Aorta (tissue), 5 donors: ENCODE data around the gene RNF10. TPM values are rescaled to one million over a fixed set of nuclear protein-coding genes. Genes with fewer than 3 reads are reported as not detected.

Experiments
- ATAC-seq: fragments of 200-7000 bp; cut with Tn5 transposase; one replicate; pipeline ENCODE4 v1.9.1; 2022; ENCODE audit warnings: moderate library complexity; ENCODE audit not compliant: low FRiP score
- DNase-seq, 2 donors: peaks; one replicate each; pipeline ENCODE4 v3.0.0-alpha.2; 2020
- H3K27ac ChIP-seq, 2 donors: one replicate each; pipeline ENCODE4 v1.5.1; 2013; ENCODE audit warnings: low read length in 2 of 2, mild to moderate bottlenecking in 2 of 2, moderate library complexity in 2 of 2, control low read depth in 1 of 2, inconsistent platforms in 1 of 2, low read depth in 1 of 2
- H3K27me3 ChIP-seq, 2 donors: one replicate each; pipeline ENCODE4 v1.6.1; 2013; ENCODE audit warnings: control low read depth in 1 of 2, low read length in 1 of 2, mild to moderate bottlenecking in 1 of 2, moderate library complexity in 1 of 2; ENCODE audit not compliant: insufficient read depth in 2 of 2, control insufficient read depth in 1 of 2
- H3K36me3 ChIP-seq, 2 donors: one replicate each; pipeline ENCODE4 v1.6.1; 2013; ENCODE audit warnings: control low read depth in 1 of 2, low read length in 1 of 2, mild to moderate bottlenecking in 1 of 2; ENCODE audit not compliant: insufficient read depth in 2 of 2, control insufficient read depth in 1 of 2
- H3K4me1 ChIP-seq, 2 donors: one replicate each; pipeline ENCODE4 v1.6.1; 2013; ENCODE audit warnings: low read length in 2 of 2, control low read depth in 1 of 2, mild to moderate bottlenecking in 1 of 2, moderate library complexity in 1 of 2; ENCODE audit not compliant: insufficient read depth in 2 of 2, control insufficient read depth in 1 of 2
- H3K4me3 ChIP-seq, 2 donors: one replicate each; pipeline ENCODE4 v1.5.1; 2013; ENCODE audit warnings: low read length in 2 of 2, control low read depth in 1 of 2, mild to moderate bottlenecking in 1 of 2
- H3K9me3 ChIP-seq: one replicate; pipeline ENCODE4 v1.6.1; 2013; ENCODE audit warnings: mild to moderate bottlenecking, low read length; ENCODE audit not compliant: control insufficient read depth
- WGBS, 2 donors: extraction: QIAGEN DNeasy Blood & Tissue Kit; methylation state at CpG; one replicate each; pipeline ENCODE4 v1.1.7; 2013; 5-methylcytosine and 5-hydroxymethylcytosine counted together
- intact Hi-C, 2 donors: fragments of 100-400 bp; cut with DNase I; formaldehyde crosslinking; loops; one replicate each; pipeline versions ENCODE4 v1.14.2 to v1.15.0; 2022
- polyA plus RNA-seq, 2 donors: library from polyadenylated mRNA; stranded (reverse); fragments of 200-250 nt; gene quantifications; one replicate each; pipeline ENCODE4 v1.2.3, GENCODE V29; 2013
- total RNA-seq, 2 donors: library from RNA; stranded (reverse); fragmentation: NEBNext Ultra II Directional; extraction: Animal tissue kit (Norgen Biotek cat#: 25700); gene quantifications; one replicate each; pipeline ENCODE4 v1.2.1, GENCODE V29; 2021
- donor health status: healthy with polysubstance abuse.
- donor health status: Bipolar disorder and iron deficiency.
- donor health status: DM: no; HTN: no; CAD: no.
- donor health status: DM: no; HTN: no; CAD: no.
- donor health status: DM: yes; HTN: yes; CAD: no.

RNF10 gene
- total and polyA plus RNA-seq, 4 donors, result 74.0 to 200 (median 170) TPM

DNA sequence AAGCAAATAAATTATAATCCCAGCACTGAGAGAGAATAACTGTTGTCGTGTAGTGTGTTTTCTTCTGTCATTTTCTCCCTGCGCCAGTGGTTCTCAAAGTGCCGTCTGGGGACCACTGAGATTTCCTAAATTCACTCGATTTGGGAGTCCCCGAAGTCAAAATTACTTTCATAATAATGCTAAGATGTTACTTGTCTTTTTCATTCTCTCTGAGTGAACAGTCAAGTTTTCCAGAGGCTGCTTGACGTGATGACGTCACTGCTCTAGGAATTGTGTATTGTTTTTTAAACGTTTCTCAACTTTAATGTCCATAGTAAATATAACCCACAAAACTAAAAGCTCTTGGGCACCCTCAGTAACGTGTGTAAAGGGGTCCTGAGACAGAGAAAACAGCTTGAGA, 47.8 kb downstream of the RNF10 start:
- ATAC-seq, result no peak
- Histone ChIP-seq H3K4me1 (no peaks in the 10 kb centered on the region), H3K36me3 (peaks cover 0 to 6% of the 10 kb centered on the region in 2 donors), H3K9me3 (no peaks in the 10 kb centered on the region), H3K27me3 (no peaks in the 10 kb centered on the region), H3K27ac (no peak overlapping the region), H3K4me3 (peak overlapping the region; percentile 41 to 46)
- WGBS, 2 donors, result 35 to 37% methylated on average over 9 of the region's 9 CpGs
- DNase-seq, result no peak
- intact Hi-C loops, result loop anchor here (2.0 to 5.0 kb wide), 4 partner anchors 65 to 515 kb away; partner anchors contain the start of gene UNC119B (in 1 of the 2)

GRCh38 chr12:120583478-120584030, 49.4 kb downstream of the RNF10 start:
- ATAC-seq (peak; percentile 71), DNase-seq (peak; percentile 80 to 93)
- Histone ChIP-seq H3K9me3 (no peaks in the 10 kb centered on the region), H3K36me3 (peaks cover 0 to 3% of the 10 kb centered on the region in 2 donors), H3K4me1 (no peaks in the 10 kb centered on the region), H3K27ac (no peak overlapping the region), H3K4me3 (no peak overlapping the region), H3K27me3 (no peaks in the 10 kb centered on the region)
- 19% methylated on average over 20 of the region's 20 CpGs for WGBS, 2 donors
- intact Hi-C loops, result loop anchor here (2.0 to 5.0 kb wide), 5 partner anchors 64 to 514 kb away; partner anchors contain the start of gene UNC119B (in 1 of the 2)

- H3K4me3 ChIP-seq, result peak overlapping the region; percentile 50 to 66
- peak; percentile 68 to 84 for DNase-seq
- H3K9me3 ChIP-seq, result no peaks in the 10 kb centered on the region
- intact Hi-C loops, result loop anchor here (2.0 to 5.0 kb wide), 4 partner anchors 63 to 513 kb away; partner anchors contain the start of gene UNC119B (in 1 of the 2)
- no peaks in the 10 kb centered on the region for H3K36me3 ChIP-seq
- no peak overlapping the region for H3K27ac ChIP-seq
- 2 to 3% methylated on average over 45 to 65 of the region's 65 CpGs for WGBS, 2 donors
- ATAC-seq, result peak; percentile 50
- no peaks in the 10 kb centered on the region for H3K4me1 ChIP-seq
- H3K27me3 ChIP-seq, result no peaks in the 10 kb centered on the region
Observed at GRCh38 chr12:120584343-120585149, 50.4 kb downstream of the RNF10 start.

- 76 to 78% methylated on average over 7 of the region's 7 CpGs for WGBS, 2 donors
- Histone ChIP-seq H3K27me3 (no peaks in the 10 kb centered on the region), H3K4me1 (no peaks in the 10 kb centered on the region), H3K36me3 (no peaks in the 10 kb centered on the region), H3K27ac (no peak overlapping the region), H3K4me3 (no peak overlapping the region), H3K9me3 (no peaks in the 10 kb centered on the region)
- intact Hi-C loops, result loop anchor here in 1 of 2 donors (5.0 kb wide), 1 partner anchor 511 kb away; no protein-coding TSS in a partner anchor
- DNase-seq, result no peak
- no peak for ATAC-seq
Observed at GRCh38 chr12:120586206-120586605, 52.0 kb downstream of the RNF10 start.

DNA sequence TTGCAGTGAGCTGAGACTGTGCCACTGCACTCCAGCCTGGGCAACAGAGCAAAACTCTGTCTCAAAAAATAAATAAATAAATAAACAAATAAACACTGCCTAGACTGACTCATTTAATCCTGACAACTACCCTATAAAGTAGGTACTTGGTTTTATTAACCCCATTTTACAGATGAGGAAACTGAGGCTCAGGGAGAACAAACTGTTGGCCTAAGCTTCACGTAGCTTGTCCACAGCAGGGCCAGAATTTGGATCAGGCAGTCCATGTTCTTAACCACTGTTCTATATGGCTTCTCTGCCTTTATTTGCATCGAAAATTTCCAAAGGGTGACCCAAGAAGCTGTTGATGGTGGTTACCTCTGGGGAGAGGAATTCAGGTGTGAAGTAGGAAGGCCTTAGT, 52.7 kb downstream of the RNF10 start:
- ATAC-seq, result no peak
- WGBS, 2 donors, result 94 to 96% methylated on average over 2 of the region's 2 CpGs
- Histone ChIP-seq H3K27ac (no peak overlapping the region), H3K27me3 (no peaks in the 10 kb centered on the region), H3K9me3 (no peaks in the 10 kb centered on the region), H3K36me3 (no peaks in the 10 kb centered on the region), H3K4me1 (no peaks in the 10 kb centered on the region), H3K4me3 (no peak overlapping the region)
- DNase-seq, result no peak
- intact Hi-C loops, result loop anchor here in 1 of 2 donors (5.0 kb wide), 1 partner anchor 510 kb away; no protein-coding TSS in a partner anchor

DNA sequence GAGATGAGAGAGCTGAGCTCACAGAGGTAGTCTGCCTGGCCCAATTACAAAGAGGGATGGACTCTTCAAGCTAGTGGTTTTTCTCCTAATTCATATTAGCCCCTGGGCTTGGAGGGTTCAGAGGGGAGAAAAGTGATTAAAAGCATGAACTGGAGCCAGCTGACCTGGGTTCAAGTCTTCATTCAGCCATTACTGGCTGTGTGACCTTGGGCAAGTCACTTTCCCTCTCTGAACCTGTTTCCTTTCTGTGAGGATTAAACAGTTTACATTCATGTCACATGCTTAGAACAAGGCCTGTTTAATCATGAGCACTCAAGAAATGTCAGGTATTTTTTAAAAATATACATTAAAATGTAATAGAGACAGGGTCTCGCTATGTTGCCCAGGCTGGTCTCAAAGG, 54.2 kb downstream of the RNF10 start:
- H3K4me1 ChIP-seq, result no peaks in the 10 kb centered on the region
- no peak for DNase-seq
- WGBS, 2 donors, result 91 to 97% methylated on average over 1 of the region's 1 CpG
- H3K27ac ChIP-seq, result no peak overlapping the region
- no peaks in the 10 kb centered on the region for H3K9me3 ChIP-seq
- H3K27me3 ChIP-seq, result no peaks in the 10 kb centered on the region
- no peak overlapping the region for H3K4me3 ChIP-seq
- no peak for ATAC-seq
- intact Hi-C loops, result loop anchor here in 1 of 2 donors (5.0 kb wide), 1 partner anchor 509 kb away; no protein-coding TSS in a partner anchor
- no peaks in the 10 kb centered on the region for H3K36me3 ChIP-seq

DNA sequence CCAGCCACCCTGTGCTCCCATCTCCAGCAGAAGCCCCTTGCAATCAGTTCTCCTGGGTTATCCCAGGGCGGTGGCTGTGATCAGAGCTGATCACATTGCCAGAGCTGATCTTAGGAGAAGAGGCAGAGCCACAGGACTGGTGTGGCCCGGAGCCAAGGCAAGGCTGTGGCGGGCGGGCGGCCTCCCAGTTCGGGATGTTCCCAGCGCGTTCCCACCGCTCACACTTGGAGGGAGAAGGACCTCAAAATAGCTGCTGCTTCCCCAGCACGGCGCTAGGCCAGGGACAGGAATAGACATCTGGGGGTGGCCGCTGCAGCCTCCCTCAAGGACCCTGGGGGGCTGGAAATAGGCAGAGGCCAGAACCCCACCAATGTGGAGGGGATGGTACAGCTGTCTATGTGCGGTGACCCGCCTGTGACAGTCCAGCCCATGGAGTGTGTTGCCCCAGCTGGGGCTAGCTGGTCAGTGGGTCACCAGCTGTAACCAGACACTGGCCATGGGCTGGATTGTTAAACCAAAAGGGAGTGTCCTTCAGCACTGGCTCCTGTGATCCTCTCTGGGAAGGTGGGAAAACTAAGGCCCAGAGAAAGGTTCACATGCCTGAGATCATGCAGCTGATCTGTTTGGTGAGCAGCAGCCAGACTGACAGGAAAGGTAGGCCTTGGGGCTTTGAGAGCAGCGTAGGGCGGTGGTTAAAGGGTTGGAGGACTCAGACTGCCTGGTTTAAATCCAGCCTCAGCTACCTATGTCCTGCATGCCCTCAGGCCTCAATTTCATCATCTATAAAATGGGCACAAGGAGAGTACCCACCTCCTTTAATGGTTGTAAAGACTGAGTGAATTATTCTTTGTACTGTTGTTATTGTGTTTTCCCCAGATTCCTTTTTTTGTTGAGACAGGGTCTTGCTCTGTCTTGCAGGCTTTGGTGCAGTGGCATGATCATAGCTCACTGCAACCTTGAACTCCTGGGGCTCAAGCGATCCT, 55.1 kb downstream of the RNF10 start:
- WGBS, 2 donors, result 63 to 64% methylated on average over 17 of the region's 17 CpGs

More for the DNA sequence above, 55.1 kb downstream of the RNF10 start:
- ATAC-seq, result peak; percentile 28
- H3K4me1 ChIP-seq, result no peaks in the 10 kb centered on the region
- no peak for DNase-seq
- no peak overlapping the region for H3K4me3 ChIP-seq
- H3K27me3 ChIP-seq, result no peaks in the 10 kb centered on the region
- intact Hi-C loops, result loop anchor here in 1 of 2 donors (5.0 kb wide), 1 partner anchor 508 kb away; no protein-coding TSS in a partner anchor
- H3K27ac ChIP-seq, result no peak overlapping the region
- H3K36me3 ChIP-seq, result no peaks in the 10 kb centered on the region
- no peaks in the 10 kb centered on the region for H3K9me3 ChIP-seq
